IMR-90 (cell line): ENCODE results near the gene CCR3.

Source experiments
- CTCF ChIP-seq: conservative IDR thresholded peaks from 2 replicates; pipeline ENCODE4 v1.5.1; 2012; ENCODE audit warnings: mild to moderate bottlenecking, low read depth, low read length, improper control_type of control experiment
- MAFK ChIP-seq: IDR thresholded peaks from 2 replicates; pipeline ENCODE4 v1.6.1; 2012; ENCODE audit warnings: low read depth, low read length, improper control_type of control experiment
- MXI1 ChIP-seq: IDR thresholded peaks from 2 replicates; pipeline ENCODE4 v1.6.1; 2012; ENCODE audit warnings: low read depth, mild to moderate bottlenecking, low read length, moderate library complexity, borderline replicate concordance
- NFE2L2 ChIP-seq: fragments of 150-350 bp; IDR thresholded peaks from 2 replicates; pipeline ENCODE4 v1.6.1; 2016; ENCODE audit warnings: low read depth, mild to moderate bottlenecking, low read length
- POLR2A ChIP-seq: IDR thresholded peaks from 2 replicates; pipeline ENCODE4 v1.6.1; 2012; ENCODE audit warnings: mild to moderate bottlenecking, low read depth, low read length
- SMC3 ChIP-seq: fragments of 150-350 bp; IDR thresholded peaks from 2 replicates; pipeline ENCODE4 v1.6.1; 2016; ENCODE audit warnings: low read depth, mild to moderate bottlenecking, antibody characterized with exemption, low read length, moderate library complexity
- USF2 ChIP-seq: fragments of 150-350 bp; IDR thresholded peaks from 2 replicates; pipeline ENCODE4 v1.6.1; 2017; ENCODE audit warnings: mild to moderate bottlenecking, antibody characterized with exemption, low read length, low read depth

- TF ChIP-seq CTCF: no peak
- TF ChIP-seq POLR2A: no peak
- TF ChIP-seq MXI1: no peak
- no peak for TF ChIP-seq USF2
- no peak for TF ChIP-seq SMC3
- TF ChIP-seq NFE2L2: no peak
- TF ChIP-seq MAFK: no peak
Observed at GRCh38 chr3:46264002-46264401, 21.7 kb downstream of the CCR3 start.
